Endothelial cell of umbilical vein (primary cell): ENCODE data around the gene KRTAP10-2.

Experiments
- EZH2 ChIP-seq: IDR thresholded peaks from 2 replicates; pipeline ENCODE4 v1.6.1; 2012; ENCODE audit warnings: borderline replicate concordance, low read depth, mild to moderate bottlenecking, moderate library complexity, low read length, inconsistent platforms; ENCODE audit not compliant: severe bottlenecking
- JUN ChIP-seq: IDR thresholded peaks from 2 replicates; pipeline ENCODE4 v1.6.1; 2011; ENCODE audit warnings: borderline replicate concordance, low read depth; ENCODE audit not compliant: insufficient read length, insufficient read depth
- POLR2A ChIP-seq: IDR thresholded peaks from 2 replicates; pipeline ENCODE4 v1.6.1; 2012; ENCODE audit warnings: low read depth, mild to moderate bottlenecking, control low read depth, low read length
- TF ChIP-seq, protein P1 (sequence below), 2 donors: IDR thresholded peaks; 1 replicate in 1 of 2; 2 replicates in 1 of 2; pipeline ENCODE4 v1.5.1; 2011; ENCODE audit warnings: low read length in 2 of 2, mild to moderate bottlenecking in 2 of 2, moderate library complexity in 2 of 2, control low read depth in 1 of 2, inconsistent platforms in 1 of 2, low read depth in 1 of 2; ENCODE audit not compliant: insufficient read depth in 1 of 2; ENCODE audit errors: extremely low read depth in 1 of 2

DNA sequence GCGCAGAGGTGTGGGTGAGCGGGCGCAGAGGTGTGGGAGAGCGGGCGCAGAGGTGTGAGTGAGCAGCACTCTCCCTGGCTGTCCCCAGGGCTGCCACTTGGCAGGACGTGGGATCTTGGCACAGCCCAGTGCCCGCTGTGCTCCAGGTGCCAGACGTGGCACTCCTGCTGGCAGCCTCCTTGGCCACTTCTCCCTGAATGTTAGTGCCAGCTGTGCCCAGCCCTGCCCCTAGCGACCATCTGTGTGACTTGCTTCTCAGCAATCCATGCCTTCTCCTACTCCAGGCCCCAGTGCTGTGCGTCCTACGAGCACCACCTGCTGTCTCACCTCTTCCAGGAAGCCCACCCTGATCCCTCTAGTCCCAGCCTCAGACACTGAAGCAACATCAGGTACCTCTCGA lies 41.8 kb downstream of the KRTAP10-2 start:
- TF ChIP-seq, protein P1, sequence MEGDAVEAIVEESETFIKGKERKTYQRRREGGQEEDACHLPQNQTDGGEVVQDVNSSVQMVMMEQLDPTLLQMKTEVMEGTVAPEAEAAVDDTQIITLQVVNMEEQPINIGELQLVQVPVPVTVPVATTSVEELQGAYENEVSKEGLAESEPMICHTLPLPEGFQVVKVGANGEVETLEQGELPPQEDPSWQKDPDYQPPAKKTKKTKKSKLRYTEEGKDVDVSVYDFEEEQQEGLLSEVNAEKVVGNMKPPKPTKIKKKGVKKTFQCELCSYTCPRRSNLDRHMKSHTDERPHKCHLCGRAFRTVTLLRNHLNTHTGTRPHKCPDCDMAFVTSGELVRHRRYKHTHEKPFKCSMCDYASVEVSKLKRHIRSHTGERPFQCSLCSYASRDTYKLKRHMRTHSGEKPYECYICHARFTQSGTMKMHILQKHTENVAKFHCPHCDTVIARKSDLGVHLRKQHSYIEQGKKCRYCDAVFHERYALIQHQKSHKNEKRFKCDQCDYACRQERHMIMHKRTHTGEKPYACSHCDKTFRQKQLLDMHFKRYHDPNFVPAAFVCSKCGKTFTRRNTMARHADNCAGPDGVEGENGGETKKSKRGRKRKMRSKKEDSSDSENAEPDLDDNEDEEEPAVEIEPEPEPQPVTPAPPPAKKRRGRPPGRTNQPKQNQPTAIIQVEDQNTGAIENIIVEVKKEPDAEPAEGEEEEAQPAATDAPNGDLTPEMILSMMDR (IDR thresholded peaks at IDR 0.05; ENCODE audit: extremely low read depth in 1 of 2, insufficient read depth in 1 of 2, low read depth in 1 of 2, low read length in 2 of 2), result no peak
- TF ChIP-seq EZH2 (no peak), POLR2A (no peak), JUN (no peak)
